Fibroblast of skin of scalp (primary cell): ENCODE measurements around the gene PCDHGB3.
"Not testable (repeated sequence)": the region's sequence is repeated elsewhere in the genome, so short reads cannot be mapped to it uniquely, and the experiment has no call there.

Experiments
- DNase-seq: peaks from one replicate; pipeline ENCODE4 v3.0.0-alpha.2; 2013

PCDHGB3 gene

GRCh38 chr5:141359790-141360426 is 10.1 kb upstream of the PCDHGB3 start, which contains the start of gene PCDHGB2:
Gene PCDHGB2 (plus strand): TSS chr5:141359994. CDS start chr5:141360136, 142 bp downstream.
- peak; percentile 43 for DNase-seq

GRCh38 chr5:141360685-141361084 is 9.4 kb upstream of the PCDHGB3 start:
- DNase-seq = no peak

- DNase-seq = no peak
Observed at GRCh38 chr5:141362719-141363118, 7.3 kb upstream of the PCDHGB3 start.

GRCh38 chr5:141363952-141364660 is 5.9 kb upstream of the PCDHGB3 start, which contains the start of gene PCDHGA5:
Gene PCDHGA5 (plus strand): TSS chr5:141364162. CDS start chr5:141364331, 169 bp downstream.
- peak; percentile 47 for DNase-seq

GRCh38 chr5:141366016-141366896 is 3.8 kb upstream of the PCDHGB3 start:
- DNase-seq = no peak

GRCh38 chr5:141371572-141372475 is 1.8 kb downstream of the PCDHGB3 start:
- no peak for DNase-seq

GRCh38 chr5:141373673-141374317 is 3.8 kb downstream of the PCDHGB3 start, which contains the start of gene PCDHGA6:
Gene PCDHGA6 (plus strand): TSS chr5:141373891. CDS start chr5:141374084, 193 bp downstream.
- DNase-seq = peak; percentile 48

GRCh38 chr5:141374627-141375026 is 4.6 kb downstream of the PCDHGB3 start:
- DNase-seq = no peak

- DNase-seq = not testable (repeated sequence)
Observed at GRCh38 chr5:141375444-141376155, 5.6 kb downstream of the PCDHGB3 start.

GRCh38 chr5:141382469-141383294 is 12.6 kb downstream of the PCDHGB3 start, which contains the start of gene PCDHGA7:
Gene PCDHGA7 (plus strand): TSS chr5:141382742. CDS start chr5:141382900, 158 bp downstream.
- DNase-seq = peak; percentile 58

- no peak for DNase-seq
Observed at GRCh38 chr5:141383345-141383744, 13.3 kb downstream of the PCDHGB3 start.

- no peak for DNase-seq
Observed at GRCh38 chr5:141384471-141385267, 14.6 kb downstream of the PCDHGB3 start.

- peak; percentile 65 for DNase-seq
Observed at GRCh38 chr5:141387557-141388311, 17.7 kb downstream of the PCDHGB3 start, which contains the start of gene PCDHGB4. Gene PCDHGB4 (plus strand): TSS chr5:141387698. CDS start chr5:141387885, 187 bp downstream.

- DNase-seq = no peak
Observed at GRCh38 chr5:141388661-141389060, 18.6 kb downstream of the PCDHGB3 start.

- DNase-seq = no peak
Observed at GRCh38 chr5:141389153-141390042, 19.4 kb downstream of the PCDHGB3 start.

GRCh38 chr5:141392429-141393198 is 22.6 kb downstream of the PCDHGB3 start, which contains the start of gene PCDHGA8:
Gene PCDHGA8 (plus strand): TSS chr5:141392633. CDS start chr5:141392814, 181 bp downstream.
- peak; percentile 38 for DNase-seq
